ENCODE measurements around the gene TMIGD3.

DNA sequence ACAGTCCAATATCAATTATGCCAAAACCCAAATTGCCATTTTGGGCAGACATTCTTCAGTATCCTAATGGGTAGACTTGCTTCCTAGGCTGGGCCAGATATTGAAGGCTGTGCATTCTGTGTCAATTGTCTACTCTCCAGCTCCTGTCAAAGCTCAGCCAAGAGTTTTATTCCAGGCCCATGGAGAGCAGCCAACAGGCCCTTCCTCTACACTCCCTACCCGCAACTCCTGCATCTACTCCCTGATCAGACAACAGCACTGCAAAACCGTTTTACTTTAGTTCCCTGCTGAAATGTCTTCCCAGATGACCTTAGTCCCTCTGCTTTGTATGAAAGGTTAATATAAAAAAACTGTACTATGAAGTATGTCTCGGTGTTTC lies 6.6 kb upstream of the TMIGD3 start:
- TF ChIP-seq, protein P1, sequence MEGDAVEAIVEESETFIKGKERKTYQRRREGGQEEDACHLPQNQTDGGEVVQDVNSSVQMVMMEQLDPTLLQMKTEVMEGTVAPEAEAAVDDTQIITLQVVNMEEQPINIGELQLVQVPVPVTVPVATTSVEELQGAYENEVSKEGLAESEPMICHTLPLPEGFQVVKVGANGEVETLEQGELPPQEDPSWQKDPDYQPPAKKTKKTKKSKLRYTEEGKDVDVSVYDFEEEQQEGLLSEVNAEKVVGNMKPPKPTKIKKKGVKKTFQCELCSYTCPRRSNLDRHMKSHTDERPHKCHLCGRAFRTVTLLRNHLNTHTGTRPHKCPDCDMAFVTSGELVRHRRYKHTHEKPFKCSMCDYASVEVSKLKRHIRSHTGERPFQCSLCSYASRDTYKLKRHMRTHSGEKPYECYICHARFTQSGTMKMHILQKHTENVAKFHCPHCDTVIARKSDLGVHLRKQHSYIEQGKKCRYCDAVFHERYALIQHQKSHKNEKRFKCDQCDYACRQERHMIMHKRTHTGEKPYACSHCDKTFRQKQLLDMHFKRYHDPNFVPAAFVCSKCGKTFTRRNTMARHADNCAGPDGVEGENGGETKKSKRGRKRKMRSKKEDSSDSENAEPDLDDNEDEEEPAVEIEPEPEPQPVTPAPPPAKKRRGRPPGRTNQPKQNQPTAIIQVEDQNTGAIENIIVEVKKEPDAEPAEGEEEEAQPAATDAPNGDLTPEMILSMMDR (IDR thresholded peaks at IDR 0.05; ENCODE audit: insufficient read depth, low read length, poor library complexity, severe bottlenecking) = no peak
- TF ChIP-seq EZH2phosphoT487 (conservative IDR thresholded peaks at IDR 0.05; ENCODE audit: low read length) = no peak
